RWPE2 (cell line): ENCODE results near the gene RNF4.

Experiments used
- ATAC-seq: fragments of 200-7000 bp; cut with Tn5 transposase; 3 replicates; pipeline ENCODE4 v1.9.1; 2021; ENCODE audit warnings: low read depth
- DNase-seq: peaks from one replicate; pipeline ENCODE4 v3.0.0-alpha.2; 2020; ENCODE audit warnings: low spot score
- H3K27ac ChIP-seq: fragments of 450-650 bp; 2 replicates; pipeline ENCODE4 v1.5.1; 2017; ENCODE audit warnings: mild to moderate bottlenecking; ENCODE audit not compliant: poor library complexity, severe bottlenecking
- H3K27me3 ChIP-seq: fragments of 250-450 bp; sonication (Bioruptor Pico); 2 replicates; pipeline ENCODE4 v1.5.1; 2021; ENCODE audit warnings: mild to moderate bottlenecking, moderate library complexity; ENCODE audit not compliant: insufficient read depth, poor library complexity, severe bottlenecking
- H3K36me3 ChIP-seq: fragments of 250-450 bp; sonication (Bioruptor Pico); 2 replicates; pipeline ENCODE4 v1.5.1; 2020; ENCODE audit warnings: low read depth, mild to moderate bottlenecking, moderate library complexity
- H3K4me1 ChIP-seq: fragments of 250-450 bp; sonication (Bioruptor Pico); 2 replicates; pipeline ENCODE4 v1.5.1; 2021; ENCODE audit warnings: mild to moderate bottlenecking, moderate library complexity; ENCODE audit not compliant: insufficient read depth, poor library complexity, severe bottlenecking
- H3K4me3 ChIP-seq: fragments of 250-450 bp; sonication (Bioruptor Pico); 2 replicates; pipeline ENCODE4 v1.5.1; 2021; ENCODE audit warnings: mild to moderate bottlenecking, moderate library complexity; ENCODE audit not compliant: severe bottlenecking
- H3K9me3 ChIP-seq: fragments of 250-450 bp; sonication (Bioruptor Pico); 2 replicates; pipeline ENCODE4 v1.5.1; 2021; ENCODE audit warnings: mild to moderate bottlenecking, moderate library complexity; ENCODE audit not compliant: severe bottlenecking
- TF ChIP-seq, protein P1 (sequence below): fragments of 450-650 bp; IDR thresholded peaks from one replicate; pipeline ENCODE4 v1.5.1; 2017; ENCODE audit warnings: mild to moderate bottlenecking, moderate library complexity; ENCODE audit not compliant: poor library complexity, severe bottlenecking

The RNF4 gene

DNA sequence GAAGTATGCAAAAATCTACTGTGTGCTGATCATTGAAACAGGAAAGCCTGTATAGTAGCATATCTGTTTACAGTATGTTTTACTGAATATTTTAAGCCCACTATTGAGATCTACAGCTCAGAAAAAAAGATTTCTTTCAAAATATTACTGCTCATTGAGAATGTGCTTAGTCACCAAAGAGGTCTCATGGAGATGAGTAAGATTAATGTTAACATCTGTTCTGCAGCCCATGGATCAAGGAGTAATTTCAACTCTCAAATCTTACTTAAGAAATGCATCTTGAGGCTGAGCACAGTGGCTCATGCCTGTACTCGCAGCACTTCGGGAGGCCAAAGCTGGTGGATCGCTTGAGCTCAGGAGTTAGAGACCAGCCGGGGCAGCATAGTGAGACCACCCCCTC, 3.3 kb downstream of the RNF4 start:
- H3K4me3 ChIP-seq: no peak overlapping the region
- no peak for DNase-seq
- ATAC-seq: no peak
- H3K27ac ChIP-seq: no peak overlapping the region
- TF ChIP-seq, protein P1, sequence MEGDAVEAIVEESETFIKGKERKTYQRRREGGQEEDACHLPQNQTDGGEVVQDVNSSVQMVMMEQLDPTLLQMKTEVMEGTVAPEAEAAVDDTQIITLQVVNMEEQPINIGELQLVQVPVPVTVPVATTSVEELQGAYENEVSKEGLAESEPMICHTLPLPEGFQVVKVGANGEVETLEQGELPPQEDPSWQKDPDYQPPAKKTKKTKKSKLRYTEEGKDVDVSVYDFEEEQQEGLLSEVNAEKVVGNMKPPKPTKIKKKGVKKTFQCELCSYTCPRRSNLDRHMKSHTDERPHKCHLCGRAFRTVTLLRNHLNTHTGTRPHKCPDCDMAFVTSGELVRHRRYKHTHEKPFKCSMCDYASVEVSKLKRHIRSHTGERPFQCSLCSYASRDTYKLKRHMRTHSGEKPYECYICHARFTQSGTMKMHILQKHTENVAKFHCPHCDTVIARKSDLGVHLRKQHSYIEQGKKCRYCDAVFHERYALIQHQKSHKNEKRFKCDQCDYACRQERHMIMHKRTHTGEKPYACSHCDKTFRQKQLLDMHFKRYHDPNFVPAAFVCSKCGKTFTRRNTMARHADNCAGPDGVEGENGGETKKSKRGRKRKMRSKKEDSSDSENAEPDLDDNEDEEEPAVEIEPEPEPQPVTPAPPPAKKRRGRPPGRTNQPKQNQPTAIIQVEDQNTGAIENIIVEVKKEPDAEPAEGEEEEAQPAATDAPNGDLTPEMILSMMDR: no peak
- H3K9me3 ChIP-seq: no peaks in the 10 kb centered on the region
- no peaks in the 10 kb centered on the region for H3K27me3 ChIP-seq
- peaks cover 58% of the 10 kb centered on the region for H3K36me3 ChIP-seq
- peaks cover 3% of the 10 kb centered on the region for H3K4me1 ChIP-seq

DNA sequence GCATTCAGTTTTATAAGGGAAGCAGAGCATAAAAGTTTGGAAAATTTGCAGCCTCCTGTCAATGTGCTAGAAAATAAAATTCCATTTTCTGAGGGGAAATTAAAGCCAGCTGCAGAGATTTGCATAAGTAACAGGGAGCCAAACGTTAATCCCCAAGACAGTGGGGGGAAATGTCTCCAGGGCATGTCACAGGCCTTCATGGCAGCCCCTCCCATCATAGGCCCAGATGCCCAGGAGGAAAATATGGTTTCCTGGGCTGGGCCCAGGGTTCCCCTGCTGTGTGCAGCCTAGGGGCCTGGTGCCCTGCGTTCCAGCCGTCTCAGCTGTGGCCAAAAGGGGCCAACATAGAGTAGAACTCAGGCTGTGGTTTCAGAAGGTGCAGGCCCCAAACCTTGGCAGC, 9.3 kb downstream of the RNF4 start:
- no peak for DNase-seq
- TF ChIP-seq, protein P1: no peak
- Histone ChIP-seq H3K9me3 (no peaks in the 10 kb centered on the region), H3K27ac (no peak overlapping the region), H3K4me3 (no peak overlapping the region), H3K36me3 (peaks cover 31% of the 10 kb centered on the region), H3K4me1 (no peaks in the 10 kb centered on the region), H3K27me3 (no peaks in the 10 kb centered on the region)
- ATAC-seq: no peak

DNA sequence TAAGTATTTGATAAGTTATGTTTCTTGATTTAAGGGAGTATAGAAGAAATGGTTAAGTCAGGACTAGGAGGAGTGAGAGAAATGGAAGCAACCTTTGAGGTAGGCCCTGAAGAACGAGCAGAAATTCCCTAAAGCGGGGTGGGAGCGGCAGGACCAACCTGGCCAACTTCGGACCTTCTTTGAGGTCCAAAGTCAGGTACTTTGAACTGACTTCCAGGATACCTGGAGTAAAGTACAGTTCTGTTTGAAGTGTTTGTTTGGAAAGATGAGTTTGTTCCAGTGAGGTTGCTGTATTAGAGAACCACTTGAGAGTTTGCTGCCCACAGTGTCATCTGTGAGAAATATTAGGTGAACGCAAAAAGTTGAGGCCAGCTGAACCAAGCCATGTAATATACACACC, 11.7 kb downstream of the RNF4 start:
- no peak for DNase-seq
- Histone ChIP-seq H3K9me3 (no peaks in the 10 kb centered on the region), H3K27me3 (no peaks in the 10 kb centered on the region), H3K4me1 (no peaks in the 10 kb centered on the region), H3K4me3 (no peak overlapping the region), H3K27ac (no peak overlapping the region), H3K36me3 (peaks cover 15% of the 10 kb centered on the region)
- no peak for ATAC-seq
- TF ChIP-seq, protein P1: no peak

DNA sequence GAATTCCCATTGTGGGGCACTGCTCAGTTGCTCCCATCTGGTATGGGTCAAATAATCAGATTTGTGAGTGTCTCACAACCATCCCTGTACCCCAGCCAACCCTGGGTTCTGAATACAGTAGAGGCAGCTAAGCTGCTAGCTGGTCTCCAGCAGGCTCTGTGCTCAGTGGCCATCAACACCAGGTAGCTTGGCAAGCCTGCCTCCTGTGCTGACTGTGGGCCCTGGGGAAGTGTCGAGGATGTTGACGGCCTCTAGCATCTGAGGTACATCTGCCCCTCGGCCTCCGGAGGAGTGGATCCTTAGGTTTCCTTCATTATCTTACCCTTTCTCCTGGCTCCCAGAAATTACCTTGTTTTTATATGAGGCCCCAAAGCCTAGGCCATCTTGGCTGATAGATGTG, 13.3 kb downstream of the RNF4 start:
- H3K4me3 ChIP-seq: no peak overlapping the region
- peaks cover 5% of the 10 kb centered on the region; the same call in 1 of the 2 replicates for H3K36me3 ChIP-seq
- no peaks in the 10 kb centered on the region for H3K27me3 ChIP-seq
- no peak for DNase-seq
- ATAC-seq: no peak
- TF ChIP-seq, protein P1: no peak
- H3K27ac ChIP-seq: no peak overlapping the region
- no peaks in the 10 kb centered on the region for H3K9me3 ChIP-seq
- no peaks in the 10 kb centered on the region for H3K4me1 ChIP-seq

DNA sequence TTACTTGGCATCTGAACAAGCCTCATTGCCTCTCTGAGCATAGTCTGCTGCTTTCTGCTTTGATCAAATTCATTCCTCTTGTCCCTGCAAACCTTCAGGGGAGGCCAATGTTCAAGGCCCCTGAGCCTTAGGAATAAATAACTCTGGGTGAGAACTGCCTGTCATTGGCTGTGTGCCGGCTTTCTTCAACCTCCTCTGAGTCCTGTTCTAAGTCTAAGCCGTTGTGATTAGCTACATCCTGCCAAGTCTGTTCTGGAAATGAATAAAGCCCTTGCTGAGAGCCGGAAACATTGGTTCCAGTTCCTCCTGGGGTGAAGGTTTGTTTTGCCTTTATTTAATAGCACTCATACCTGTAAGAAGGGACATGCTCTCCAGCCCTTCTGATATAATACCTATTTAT, 13.8 kb downstream of the RNF4 start:
- Histone ChIP-seq H3K27me3 (no peaks in the 10 kb centered on the region), H3K27ac (no peak overlapping the region), H3K36me3 (peaks cover 8% of the 10 kb centered on the region; the same call in 1 of the 2 replicates), H3K4me1 (no peaks in the 10 kb centered on the region), H3K4me3 (no peak overlapping the region), H3K9me3 (no peaks in the 10 kb centered on the region)
- TF ChIP-seq, protein P1: no peak
- DNase-seq: no peak
- no peak for ATAC-seq
